ENCODE data around the gene CCR5AS.
"Not testable (repeated sequence)": the region's sequence is repeated elsewhere in the genome, so short reads cannot be mapped to it uniquely, and the experiment has no call there.

The CCR5AS gene

DNA sequence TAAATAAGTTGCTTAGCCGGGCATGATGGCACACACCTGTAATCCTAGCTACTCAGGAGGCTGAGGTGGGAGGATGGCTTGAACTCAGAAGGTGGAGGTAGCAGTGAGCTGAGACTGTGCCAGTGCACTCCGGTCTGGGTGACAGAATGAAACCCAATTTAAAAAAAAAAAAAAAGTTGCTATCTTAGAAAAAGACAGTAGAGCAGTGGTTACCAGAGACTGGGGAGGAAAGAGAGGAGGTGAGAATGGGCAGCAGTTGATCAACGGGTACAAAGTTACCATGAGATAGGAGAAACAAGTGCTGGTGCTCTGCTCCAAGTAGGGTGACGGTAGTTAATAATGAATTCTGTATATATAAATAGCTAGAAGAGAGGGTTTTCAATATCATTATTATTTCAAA is 53.8 kb downstream of the CCR5AS start:
- no peak for DNase-seq

DNA sequence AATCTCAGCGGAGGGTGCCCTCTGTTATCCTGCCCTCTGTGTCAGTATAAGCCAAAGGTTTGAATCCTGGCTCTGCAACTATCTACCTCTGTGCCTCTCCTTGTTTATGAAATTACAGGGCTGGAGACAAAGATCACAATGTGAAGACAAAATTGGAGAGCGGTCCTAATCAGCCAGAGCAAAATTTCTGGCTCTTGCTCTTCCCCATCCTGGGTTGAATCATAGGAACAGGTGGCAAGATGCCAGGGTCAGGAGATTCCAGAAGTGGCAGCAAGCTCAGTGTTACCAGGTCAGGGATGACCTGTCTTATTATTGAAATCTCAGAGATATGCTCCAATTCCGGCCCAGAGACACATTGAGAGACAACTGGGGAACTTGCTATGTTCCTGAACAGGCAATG is 55.2 kb downstream of the CCR5AS start:
- no peak for DNase-seq

DNA sequence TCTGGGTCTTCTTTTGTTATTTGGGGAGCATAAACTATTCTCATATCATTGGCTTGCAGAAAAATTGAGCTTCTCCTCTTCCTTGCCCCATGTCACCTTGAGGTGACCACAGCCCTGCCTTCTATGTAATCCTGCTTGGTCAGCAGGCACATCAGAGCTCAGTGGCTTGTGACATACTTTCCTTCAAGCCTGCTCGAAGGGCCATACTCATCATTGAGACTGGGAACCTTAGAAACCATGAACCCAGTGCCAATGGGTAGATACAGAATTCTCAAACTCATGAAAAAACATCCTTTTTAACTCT is 56.7 kb downstream of the CCR5AS start:
- DNase-seq: no peak

DNA sequence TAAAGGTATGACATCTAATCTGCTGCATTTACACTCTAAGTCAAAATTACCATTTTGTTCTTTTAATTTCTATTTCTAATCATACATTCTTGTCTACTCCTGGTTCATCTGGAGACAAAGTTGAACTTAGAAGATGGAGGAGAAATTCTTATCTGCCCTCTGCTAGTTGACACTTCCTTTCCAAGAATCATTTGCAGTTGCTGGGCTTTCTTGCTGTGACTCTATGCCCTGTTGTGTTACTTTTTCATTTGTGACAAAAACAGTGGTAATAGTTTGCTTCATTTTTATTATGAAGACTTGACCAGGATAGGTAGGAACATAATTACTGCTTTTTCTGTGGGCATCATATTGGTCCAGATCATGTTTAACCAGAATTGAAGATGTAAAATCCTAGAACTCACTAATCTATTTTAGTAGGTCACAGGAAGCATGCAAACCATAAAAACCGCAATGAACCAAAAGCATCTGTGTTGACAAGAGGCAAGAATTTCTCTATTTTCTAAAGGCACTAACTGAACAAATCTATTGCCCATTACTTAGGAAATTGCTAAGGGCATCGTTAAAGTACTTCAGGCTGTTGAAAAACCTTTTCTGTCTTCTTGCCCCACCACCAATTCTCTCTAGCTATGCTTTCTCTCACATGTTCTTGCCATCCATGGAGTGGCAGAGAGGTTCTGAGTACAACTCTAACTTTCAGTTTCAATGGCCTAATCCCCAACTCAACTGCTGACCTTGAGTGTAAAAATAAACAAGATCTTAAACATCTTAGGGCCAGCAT is 57.2 kb downstream of the CCR5AS start:
- DNase-seq: peak in 1 of 2 donors; percentile 54

DNA sequence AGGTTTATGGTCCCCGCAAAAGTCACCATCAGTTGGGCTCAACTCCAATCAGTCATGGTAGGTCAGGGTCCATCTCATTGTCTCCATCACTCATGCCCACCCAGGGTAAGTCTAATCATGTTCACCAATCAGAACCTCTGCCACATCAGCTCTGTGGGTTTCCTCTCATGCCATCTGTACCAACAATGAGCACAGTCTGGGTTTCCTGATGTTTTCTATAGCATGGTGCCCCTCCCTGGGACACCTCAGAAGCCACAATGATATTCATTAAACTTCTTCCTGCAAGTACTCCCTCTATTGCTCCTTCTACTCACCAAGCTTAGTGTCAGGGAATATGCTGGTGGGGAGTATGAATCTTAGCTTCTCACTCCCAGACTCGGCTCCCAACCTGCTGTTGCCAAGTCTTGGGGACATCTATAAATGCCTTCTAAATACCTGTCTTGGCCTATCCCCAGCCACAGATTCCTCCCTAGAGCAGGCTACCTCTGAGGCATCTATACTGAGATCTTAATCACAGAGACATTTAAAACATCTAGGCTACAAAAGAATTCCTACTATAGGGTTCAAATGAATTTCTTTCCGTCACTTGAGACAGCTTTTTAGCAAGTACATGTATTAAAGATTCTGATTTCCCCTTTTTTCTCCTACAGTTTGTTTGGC is 57.9 kb downstream of the CCR5AS start:
- no peak for DNase-seq

DNA sequence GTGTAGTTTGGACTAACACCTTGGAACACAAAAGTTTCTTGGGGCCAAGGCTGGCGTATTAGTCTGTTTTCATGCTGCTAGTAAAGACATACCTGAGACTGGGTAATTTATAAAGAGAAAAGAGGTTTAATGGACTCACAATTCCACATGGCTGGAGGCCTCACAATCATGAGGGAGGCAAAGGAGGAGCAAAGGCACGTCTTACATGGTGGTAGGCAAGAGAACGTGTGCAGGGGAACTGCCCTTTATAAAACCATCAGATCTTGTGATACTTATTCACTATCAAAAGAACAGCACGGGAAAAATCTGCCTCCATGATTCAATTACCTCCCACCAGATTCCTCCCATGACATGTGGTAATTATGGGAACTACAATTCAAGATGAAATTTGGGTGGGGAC is 62.4 kb downstream of the CCR5AS start:
- DNase-seq: no peak

DNA sequence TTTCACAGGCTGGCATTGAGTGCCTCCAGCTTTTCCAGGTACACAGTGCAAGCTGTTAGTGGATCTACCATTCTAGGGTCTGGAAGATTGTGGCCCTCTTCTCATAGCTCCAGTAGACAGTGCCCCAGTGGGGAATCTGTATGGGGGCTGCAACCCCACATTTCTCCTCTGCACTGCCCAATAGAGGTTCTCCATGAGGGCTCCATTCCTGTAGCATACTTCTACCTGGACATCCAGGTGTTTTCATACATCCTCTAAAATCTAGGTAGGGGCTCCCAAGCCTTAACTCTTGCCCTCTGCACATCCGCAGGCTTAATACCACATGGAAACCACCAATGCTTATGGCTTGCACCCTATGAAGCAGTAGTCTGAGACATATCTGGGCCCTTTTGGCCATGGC is 68.0 kb downstream of the CCR5AS start:
- DNase-seq: no peak

DNA sequence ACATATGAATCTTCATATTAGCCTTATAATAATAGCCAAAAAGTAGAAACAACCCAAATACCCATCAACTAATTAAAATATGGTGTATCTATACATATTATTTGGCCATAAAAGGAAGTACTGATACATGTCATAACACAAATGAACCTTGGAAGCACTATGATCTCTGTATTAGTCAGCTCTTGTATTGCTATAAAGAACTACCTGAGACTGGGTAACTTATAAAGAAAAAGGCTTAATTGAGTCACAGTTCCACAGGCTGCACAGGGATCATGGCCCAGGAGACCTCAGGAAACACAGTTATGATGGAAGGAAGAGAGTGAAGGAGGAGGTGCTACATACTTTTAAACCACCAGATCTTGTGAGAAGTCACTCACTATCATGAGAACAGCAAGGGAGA is 69.0 kb downstream of the CCR5AS start:
- DNase-seq: no peak

DNA sequence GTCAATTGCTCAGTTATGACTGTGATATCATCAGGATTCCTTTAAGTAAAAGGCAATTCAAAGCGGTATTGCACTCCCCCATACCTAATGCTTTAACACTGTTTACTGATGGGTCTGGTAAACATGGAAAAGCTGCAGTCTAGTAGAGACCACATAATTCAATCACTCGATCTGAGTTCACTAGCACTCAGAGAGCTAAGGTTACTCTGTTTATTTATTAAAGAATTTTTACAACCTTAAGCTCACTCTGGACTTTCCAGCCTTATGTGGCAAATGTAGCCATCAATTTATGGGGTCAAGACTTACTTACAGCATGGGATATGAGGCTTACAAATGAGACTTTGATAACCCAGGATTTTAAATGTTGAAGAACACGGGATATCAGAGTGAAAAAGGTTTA is 71.3 kb downstream of the CCR5AS start:
- DNase-seq: no peak

DNA sequence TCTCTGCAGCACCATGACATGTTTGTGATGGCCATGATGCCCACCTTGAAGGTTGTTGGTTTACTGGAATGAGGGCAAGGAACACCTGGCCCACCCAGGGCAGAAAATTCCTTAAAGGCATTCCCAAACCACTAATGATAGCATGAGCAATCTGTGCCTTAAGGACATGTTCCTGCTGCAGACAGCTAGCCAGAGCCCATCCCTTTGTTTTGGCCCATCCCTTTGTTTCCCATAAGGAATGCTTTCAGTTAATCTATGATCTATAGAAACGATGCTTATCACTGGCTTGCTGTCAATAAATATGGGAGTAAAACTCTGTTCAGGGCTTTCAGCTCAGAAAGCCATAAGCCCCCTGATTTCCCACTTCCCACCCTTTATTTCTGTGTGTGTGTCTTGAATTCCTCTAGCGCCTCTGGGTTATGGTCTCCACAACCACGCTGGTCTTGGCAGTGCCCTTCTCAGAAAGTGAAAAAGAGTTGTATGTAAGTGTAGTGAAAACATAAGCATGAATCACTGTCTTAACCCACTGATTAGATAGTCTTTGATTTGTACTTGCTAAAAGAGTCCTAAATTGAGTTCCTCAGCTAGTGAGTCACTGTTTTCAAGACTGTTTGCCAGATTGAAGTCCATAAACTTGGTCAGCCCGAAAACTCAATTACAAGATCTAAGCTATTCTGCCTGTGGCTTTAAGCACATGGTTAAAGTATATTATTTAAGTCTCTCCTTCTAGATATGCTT is 72.0 kb downstream of the CCR5AS start:
- no peak for DNase-seq

DNA sequence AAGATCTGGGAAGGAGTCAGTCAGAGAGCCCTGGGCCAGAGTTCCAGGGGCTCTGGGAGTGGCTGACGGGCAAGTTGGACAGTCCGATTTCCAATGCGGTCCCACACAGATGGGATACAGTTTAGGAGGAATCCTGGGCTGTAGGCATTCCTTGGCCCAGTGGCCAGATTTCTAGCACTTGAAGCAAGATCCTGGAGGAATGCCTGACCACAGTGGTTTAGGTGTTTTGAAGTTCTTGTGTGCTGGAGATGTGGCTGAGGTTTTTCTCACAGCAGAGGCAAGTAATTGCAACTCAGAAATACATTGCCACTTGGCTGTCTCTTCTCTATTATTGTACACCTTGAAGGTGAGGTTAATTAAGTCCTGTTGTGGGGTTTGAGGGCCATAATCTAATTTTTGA is 76.2 kb downstream of the CCR5AS start:
- DNase-seq: not testable (repeated sequence)

DNA sequence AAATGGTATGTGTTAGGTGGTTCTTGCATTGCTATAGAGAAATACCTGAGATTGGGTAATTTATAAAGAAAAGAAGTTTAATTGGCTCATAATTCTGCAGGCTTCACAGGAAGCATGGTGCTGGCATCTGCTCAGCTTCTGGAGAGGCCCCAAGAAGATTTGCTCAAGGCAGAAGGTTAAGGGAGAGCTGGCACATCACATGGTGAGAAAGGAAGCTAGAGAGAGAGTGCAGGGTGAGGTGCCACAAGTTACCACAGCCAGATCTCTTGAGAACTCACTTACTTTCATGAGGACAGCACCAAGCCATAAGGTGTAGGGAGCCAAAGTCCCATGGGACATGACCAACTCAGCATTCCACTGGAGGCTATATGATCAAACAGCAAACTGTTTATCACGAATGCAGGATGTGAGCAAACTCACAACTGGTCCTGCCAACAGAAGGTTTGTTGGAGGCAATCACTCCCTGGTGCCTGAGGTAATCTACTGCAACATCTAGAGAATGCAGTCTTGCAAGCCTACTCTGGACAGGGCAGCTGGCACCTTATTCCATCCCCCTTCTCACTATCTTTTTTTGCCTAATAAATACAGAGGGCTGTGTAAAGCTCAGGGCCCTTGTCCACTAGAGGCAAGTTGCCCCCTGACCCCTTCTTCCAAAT is 81.1 kb downstream of the CCR5AS start:
- no peak for DNase-seq

DNA sequence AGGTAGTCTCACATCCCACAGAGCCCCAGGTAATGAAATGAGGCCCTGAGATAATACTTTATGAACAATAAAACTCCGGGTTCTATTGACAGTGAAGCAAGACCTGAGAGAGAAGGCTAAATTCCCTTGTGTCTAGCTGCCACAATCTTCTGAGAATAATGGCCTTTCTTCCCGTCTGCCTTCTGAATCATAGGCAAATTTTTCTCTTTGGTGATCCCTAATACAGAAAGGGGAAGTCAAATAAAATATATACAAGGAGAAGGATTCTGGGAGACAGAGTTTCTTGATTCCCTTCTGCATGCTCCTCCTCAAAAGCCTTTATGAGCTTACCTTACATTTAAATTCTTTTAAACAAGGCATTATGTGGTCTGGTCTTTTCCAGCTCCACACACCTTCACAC is 82.8 kb downstream of the CCR5AS start:
- no peak for DNase-seq

DNA sequence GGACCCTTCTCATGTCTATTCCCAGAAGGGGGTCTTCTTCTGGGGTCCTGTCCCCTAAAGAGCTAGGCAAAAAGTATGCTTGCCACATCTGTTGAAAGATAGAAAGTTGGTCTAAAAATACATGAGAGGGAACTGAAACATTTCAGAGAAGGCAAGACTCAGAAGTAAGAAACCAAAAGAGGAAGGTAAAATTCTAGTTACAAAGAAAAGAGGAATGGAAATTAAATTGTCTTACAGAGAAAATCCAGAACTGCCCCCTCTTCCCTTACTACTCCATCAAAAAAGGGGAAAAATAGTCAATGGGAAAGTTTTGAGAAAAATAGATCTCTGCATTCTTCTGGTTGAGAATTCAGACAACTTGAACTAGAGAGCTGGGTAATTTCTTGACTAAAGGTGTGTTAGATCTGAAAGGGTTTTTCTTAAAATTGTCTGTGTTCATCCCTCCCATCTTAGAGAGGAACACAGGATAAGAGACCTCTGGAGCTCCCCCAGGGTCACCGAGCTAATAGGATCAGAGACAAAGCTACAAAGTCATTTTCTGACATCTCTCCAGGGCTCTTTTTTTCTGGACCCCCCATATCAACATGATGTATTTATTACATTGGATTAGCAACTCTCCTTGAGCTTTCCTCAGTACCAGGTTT is 85.3 kb downstream of the CCR5AS start:
- DNase-seq: no peak

DNA sequence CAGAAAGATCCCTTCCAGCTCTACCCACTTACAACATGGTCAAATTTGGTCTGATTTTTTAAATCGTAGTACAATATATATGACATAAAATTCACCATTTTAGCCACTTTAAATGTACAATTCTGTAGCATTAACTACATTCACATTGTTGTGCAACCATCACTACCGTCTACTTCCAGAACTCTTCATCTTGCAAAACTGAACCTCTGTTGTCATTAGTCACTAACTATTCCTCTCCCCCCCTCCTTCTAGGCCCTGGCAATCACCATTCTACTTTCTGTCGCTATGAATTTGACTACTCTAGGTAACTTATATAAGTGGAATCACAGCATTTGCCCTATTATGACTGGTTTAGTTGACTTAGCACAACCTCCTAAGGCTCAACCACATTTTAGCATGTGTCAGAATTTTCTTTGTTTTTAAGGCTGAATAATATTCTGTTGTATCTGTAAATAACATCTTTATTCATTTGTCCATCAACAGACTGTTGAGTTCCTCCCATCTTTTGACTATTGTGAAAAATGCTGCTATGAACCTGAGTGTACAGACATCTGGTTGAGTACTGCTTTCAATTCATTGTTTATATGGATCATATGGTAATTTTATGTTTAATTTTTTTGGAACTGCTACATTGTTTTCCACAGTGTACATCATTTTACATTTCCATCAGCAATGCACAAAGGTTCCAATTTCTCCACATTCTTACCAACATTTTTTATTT is 88.5 kb downstream of the CCR5AS start:
- DNase-seq: no peak

DNA sequence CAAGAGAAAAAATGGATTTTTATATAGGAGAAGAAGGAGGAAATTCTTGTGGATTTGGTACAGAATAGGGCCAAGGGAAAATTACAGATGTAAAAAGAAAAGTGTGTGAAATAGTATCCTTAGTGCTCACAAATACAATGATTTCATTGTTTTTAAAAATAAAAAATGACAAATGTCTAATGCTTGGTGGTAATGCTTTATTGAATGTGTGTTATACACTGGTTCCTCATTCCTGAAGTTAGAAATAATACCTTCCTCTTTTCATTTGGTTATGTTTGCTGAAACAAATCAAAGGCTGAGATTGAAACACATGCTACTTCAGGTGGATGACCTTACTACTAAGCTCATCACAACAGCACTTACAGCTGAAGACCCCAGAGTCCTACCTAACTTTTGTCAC is 90.7 kb downstream of the CCR5AS start:
- DNase-seq: no peak

DNA sequence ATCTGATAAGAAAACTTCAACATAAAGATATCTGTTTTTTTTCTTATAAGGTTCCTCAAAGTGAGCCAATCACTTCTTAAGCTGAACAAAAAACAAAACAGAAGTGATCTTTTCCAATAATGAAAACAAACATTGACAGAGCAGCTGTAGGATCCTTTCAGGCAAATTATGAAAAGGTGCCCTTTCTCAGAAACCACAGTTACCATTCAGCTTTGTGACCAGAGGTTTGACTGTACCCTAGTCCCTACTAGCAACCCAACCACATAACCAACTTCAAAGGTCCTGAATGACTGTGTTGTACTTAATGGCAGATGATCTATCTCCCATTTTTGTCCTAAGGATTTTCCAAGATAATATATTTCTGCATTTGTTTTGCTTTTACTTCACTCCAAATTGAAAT is 92.3 kb downstream of the CCR5AS start:
- no peak for DNase-seq
